ENCODE data around the gene RNF212. TPM values are rescaled to one million over a fixed set of nuclear protein-coding genes. Genes with fewer than 3 reads are reported as not detected.

Gene RNF212
- total and polyA plus RNA-seq, 9 of the 15 experiments (the other 6 are each of a cell fraction or from before 2014, with no cell fraction given), result 0.04 TPM; not detected in 8

GRCh38 chr4:1086011-1086410 is 27.4 kb downstream of the RNF212 start (continued):
- TF ChIP-seq SUPT5H (IDR thresholded peaks at IDR 0.05) (no peak), ZNF140 (CRISPR knock-in tag; IDR thresholded peaks at IDR 0.05) (no peak), ESRRB (CRISPR knock-in tag; IDR thresholded peaks at IDR 0.05; ENCODE audit: borderline replicate concordance) (no peak), DMBX1 (CRISPR knock-in tag; IDR thresholded peaks at IDR 0.05; ENCODE audit: borderline replicate concordance) (no peak)

GRCh38 chr4:1085404-1085799 is 28.0 kb downstream of the RNF212 start:
- 0% methylated on average over 6 of the region's 7 CpGs for WGBS (ENCODE audit: insufficient coverage, low coverage, missing lambda C conversion rate)
- no peak overlapping the region for H3K27ac ChIP-seq (ENCODE audit: extremely low read depth, low read depth, low read length)
- CTCF ChIA-PET (ENCODE audit: low intra/inter-chr PET ratio), result no interaction called here
- ATAC-seq (no peak), DNase-seq (ENCODE audit: extremely low read depth in 1 of 4, low spot score in 3 of 4) (no peak), FAIRE-seq (no peak)
- peaks cover 32 to 64% of the 10 kb centered on the region in 2 experiments; a peak in 4 of 5 replicates for H3K27me3 ChIP-seq (ENCODE audit: control insufficient read depth in 2 of 2, insufficient read depth in 2 of 2, low read length in 2 of 2)
- no peak for TF ChIP-seq PATZ1 (CRISPR knock-in tag; IDR thresholded peaks at IDR 0.05; ENCODE audit: borderline replicate concordance)
- no peak for TF ChIP-seq L3MBTL2 (IDR thresholded peaks at IDR 0.05)
- TF ChIP-seq NR2C2 (CRISPR knock-in tag; IDR thresholded peaks at IDR 0.05), result no peak
- TF ChIP-seq NR2C2 (tag; IDR thresholded peaks at IDR 0.05), result no peak
- TF ChIP-seq PCBP2 (IDR thresholded peaks at IDR 0.05; ENCODE audit: low read depth, low read length, poor library complexity, severe bottlenecking), result no peak
- TF ChIP-seq ZNF764 (CRISPR knock-in tag; IDR thresholded peaks at IDR 0.05; ENCODE audit: low read depth), result no peak
- no peak for TF ChIP-seq E2F8 (IDR thresholded peaks at IDR 0.05; ENCODE audit: low read depth, partially characterized antibody)
- TF ChIP-seq RFX1 (IDR thresholded peaks at IDR 0.05), result no peak
- no peak for TF ChIP-seq NFE2L1 (tag; IDR thresholded peaks at IDR 0.05; ENCODE audit: borderline replicate concordance, low read depth)
- TF ChIP-seq NCOA4 (IDR thresholded peaks at IDR 0.05; ENCODE audit: partially characterized antibody), result no peak
- TF ChIP-seq RCOR1 (IDR thresholded peaks at IDR 0.05; ENCODE audit: borderline replicate concordance in 1 of 2, low read depth in 2 of 2, low read length in 2 of 2), result no peak
- H2AFZ ChIP-seq (ENCODE audit: low read depth, low read length), result no peak overlapping the region
- H3K9me3 ChIP-seq (replicated peaks; ENCODE audit: control insufficient read depth, insufficient read depth, low read depth, low read length), result 0 out of 2 replicates have a peak, but pooled peaks cover 1% of the 10 kb centered on the region
- H3K79me2 ChIP-seq (ENCODE audit: control insufficient read depth, insufficient read depth, low read length), result no peaks in the 10 kb centered on the region
- H3K4me3 ChIP-seq, result no peak overlapping the region
- no peaks in the 10 kb centered on the region for H4K20me1 ChIP-seq (replicated peaks; ENCODE audit: control insufficient read depth, insufficient read depth, low read length)
- intact Hi-C loops (cut with micrococcal nuclease) (no loop called here), in situ Hi-C loops (cut with MboI) (no loop called here)
- 0 out of 5 replicates have a peak, but pooled peaks cover 0 to 3% of the 10 kb centered on the region in 2 experiments for H3K4me1 ChIP-seq (replicated peaks in 1 of 2; ENCODE audit: control insufficient read depth in 2 of 2, insufficient read depth in 2 of 2, low read length in 2 of 2)
- H3K9ac ChIP-seq (ENCODE audit: insufficient read depth in 1 of 2, low read depth in 2 of 2, low read length in 2 of 2), result no peak overlapping the region
- no peaks in the 10 kb centered on the region for H3K9me1 ChIP-seq (ENCODE audit: control insufficient read depth, insufficient read depth, low read length)
- H3K4me2 ChIP-seq (ENCODE audit: insufficient read depth, low read length), result no peak overlapping the region
- BruUV-seq (replicated peaks), result no TSS peak
- H3K36me3 ChIP-seq (ENCODE audit: control insufficient read depth, insufficient read depth, low read length), result no peaks in the 10 kb centered on the region
- POLR2A ChIA-PET, result no interaction called here

Measured in K562 (cell line).